Measurements from ENCODE around the gene FAM135A.

- no peak for TF ChIP-seq CTCF (IDR thresholded peaks at IDR 0.05; ENCODE audit: low read depth, low read length, missing input control)
- TF ChIP-seq SP1 (IDR thresholded peaks at IDR 0.05): no peak
- no peak for TF ChIP-seq HNF4G (IDR thresholded peaks at IDR 0.05)
- TF ChIP-seq GABPA (IDR thresholded peaks at IDR 0.05 in 1 of 2, conservative IDR thresholded peaks at IDR 0.05 in 1 of 2): no peak
- no peak for TF ChIP-seq EGR1 (IDR thresholded peaks at IDR 0.05; ENCODE audit: low read depth in 2 of 2)
- TF ChIP-seq YY1 (IDR thresholded peaks at IDR 0.05): no peak
- TF ChIP-seq FOXA2 (IDR thresholded peaks at IDR 0.05): no peak
- no peak for TF ChIP-seq ZBTB33 (IDR thresholded peaks at IDR 0.05)
- TF ChIP-seq MAX (IDR thresholded peaks at IDR 0.05): no peak
- no peak for TF ChIP-seq JUND (IDR thresholded peaks at IDR 0.05)
Observed at GRCh38 chr6:70479236-70479635, 65.9 kb downstream of the FAM135A start.

All from liver (tissue), 3 donors.